ENCODE measurements around the gene DYNLT1.

DNA sequence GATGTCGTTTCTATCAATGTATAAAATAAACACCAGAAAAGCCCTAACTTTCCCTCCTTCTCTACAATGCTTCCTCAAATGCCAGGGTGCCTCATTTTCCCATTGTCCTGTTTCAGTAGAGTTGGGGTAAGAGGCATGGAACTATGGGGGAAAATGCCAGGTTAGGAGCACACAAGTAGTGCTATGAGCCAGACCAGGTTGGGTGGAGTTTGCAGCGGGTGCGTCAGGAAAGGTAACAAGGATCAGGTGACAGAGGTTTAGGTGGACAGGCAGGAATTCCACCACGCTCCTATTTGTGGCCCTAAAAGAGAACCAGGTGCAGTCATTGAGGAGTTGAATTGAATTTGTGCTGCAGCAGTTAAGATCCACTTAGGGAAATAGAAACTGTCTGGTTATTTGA is 41.8 kb upstream of the DYNLT1 start:
- TF ChIP-seq, protein P1, sequence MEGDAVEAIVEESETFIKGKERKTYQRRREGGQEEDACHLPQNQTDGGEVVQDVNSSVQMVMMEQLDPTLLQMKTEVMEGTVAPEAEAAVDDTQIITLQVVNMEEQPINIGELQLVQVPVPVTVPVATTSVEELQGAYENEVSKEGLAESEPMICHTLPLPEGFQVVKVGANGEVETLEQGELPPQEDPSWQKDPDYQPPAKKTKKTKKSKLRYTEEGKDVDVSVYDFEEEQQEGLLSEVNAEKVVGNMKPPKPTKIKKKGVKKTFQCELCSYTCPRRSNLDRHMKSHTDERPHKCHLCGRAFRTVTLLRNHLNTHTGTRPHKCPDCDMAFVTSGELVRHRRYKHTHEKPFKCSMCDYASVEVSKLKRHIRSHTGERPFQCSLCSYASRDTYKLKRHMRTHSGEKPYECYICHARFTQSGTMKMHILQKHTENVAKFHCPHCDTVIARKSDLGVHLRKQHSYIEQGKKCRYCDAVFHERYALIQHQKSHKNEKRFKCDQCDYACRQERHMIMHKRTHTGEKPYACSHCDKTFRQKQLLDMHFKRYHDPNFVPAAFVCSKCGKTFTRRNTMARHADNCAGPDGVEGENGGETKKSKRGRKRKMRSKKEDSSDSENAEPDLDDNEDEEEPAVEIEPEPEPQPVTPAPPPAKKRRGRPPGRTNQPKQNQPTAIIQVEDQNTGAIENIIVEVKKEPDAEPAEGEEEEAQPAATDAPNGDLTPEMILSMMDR (IDR thresholded peaks at IDR 0.05) = no peak
- TF ChIP-seq POLR2A (IDR thresholded peaks at IDR 0.05) = no peak
- TF ChIP-seq EP300 (IDR thresholded peaks at IDR 0.05; ENCODE audit: low read depth) = no peak
